Measurements from ENCODE around the gene MAFF. TPM values are rescaled to one million over a fixed set of nuclear protein-coding genes. Genes with fewer than 3 reads are reported as not detected.
"Not testable (repeated sequence)": the region's sequence is repeated elsewhere in the genome, so short reads cannot be mapped to it uniquely, and the experiment has no call there.

The MAFF gene
- total RNA-seq, 1 experiment from 2014 or later, result 4.6 TPM

DNA sequence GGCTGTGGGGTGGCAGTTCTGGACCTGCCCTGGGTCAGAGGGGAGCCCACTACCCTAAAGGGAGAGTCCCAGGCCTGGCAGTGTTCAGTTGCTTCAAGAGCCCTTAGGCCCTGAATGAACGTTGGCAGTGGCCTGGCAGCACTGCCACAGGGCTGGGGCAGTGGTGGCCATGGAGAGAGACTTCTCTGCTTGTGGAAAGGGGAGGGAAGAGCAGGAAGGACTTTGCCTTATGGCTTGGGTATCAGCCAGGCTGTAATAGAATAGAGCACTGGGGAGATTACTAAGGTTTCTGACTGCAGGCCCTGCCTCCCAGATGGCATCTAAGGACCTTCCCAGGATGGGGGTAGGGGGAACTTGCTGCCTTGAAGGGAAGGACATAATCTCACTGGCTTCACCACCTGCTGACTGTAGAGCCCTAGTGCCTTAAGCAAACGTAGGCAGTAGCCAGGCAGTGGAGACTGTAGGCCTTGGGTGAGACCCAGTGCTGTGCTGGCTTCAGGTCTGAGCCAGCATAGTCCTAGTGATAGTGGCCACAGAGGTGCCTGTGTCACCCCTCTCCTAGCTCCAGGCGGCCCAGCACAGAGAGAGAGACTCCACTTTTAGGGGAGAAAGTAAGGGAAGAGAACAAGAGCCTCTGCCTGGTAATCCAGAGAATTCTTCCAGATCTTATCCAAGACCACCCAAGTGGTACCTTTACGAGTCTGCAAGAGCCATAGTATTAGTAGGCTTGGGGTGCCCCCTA is 47.8 kb upstream of the MAFF start:
- Mint-ChIP-seq H3K9me3 (no peaks in the 10 kb centered on the region), H3K27ac (no peak overlapping the region), H3K4me1 (peaks cover 9% of the 10 kb centered on the region; the same call in 1 of the 2 replicates), H3K4me3 (no peak overlapping the region), H3K36me3 (no peaks in the 10 kb centered on the region), H3K27me3 (ENCODE audit: low read depth) (no peaks in the 10 kb centered on the region)
- ChIA-PET CTCF (interaction anchor here (1.8 kb wide), 1 partner anchor 102 kb away, joined by 9 read pairs; no protein-coding TSS in a partner anchor), POLR2A (no interaction called here)
- peak; percentile 71 for ATAC-seq
- no peak for DNase-seq (ENCODE audit: low spot score)
- TF ChIP-seq PRRX2 (CRISPR knock-in tag; IDR thresholded peaks at IDR 0.05) (no peak), JAZF1 (CRISPR knock-in tag; IDR thresholded peaks at IDR 0.05) (no peak), ZNF671 (CRISPR knock-in tag; IDR thresholded peaks at IDR 0.05) (no peak), AR (CRISPR knock-in tag; IDR thresholded peaks at IDR 0.05) (no peak), ZBTB21 (CRISPR knock-in tag; IDR thresholded peaks at IDR 0.05; ENCODE audit: borderline replicate concordance) (no peak), NFATC4 (CRISPR knock-in tag; IDR thresholded peaks at IDR 0.05) (no peak), TP53 (CRISPR knock-in tag; IDR thresholded peaks at IDR 0.05) (no peak), ZNF263 (CRISPR knock-in tag; IDR thresholded peaks at IDR 0.05; ENCODE audit: low read depth) (no peak), ATF2 (CRISPR knock-in tag; IDR thresholded peaks at IDR 0.05; ENCODE audit: borderline replicate concordance, low read depth) (no peak), ZBTB43 (CRISPR knock-in tag; IDR thresholded peaks at IDR 0.05) (no peak), ETV6 (CRISPR knock-in tag; IDR thresholded peaks at IDR 0.05) (no peak), TEAD4 (CRISPR knock-in tag; IDR thresholded peaks at IDR 0.05) (no peak), CREB1 (CRISPR knock-in tag; IDR thresholded peaks at IDR 0.05) (no peak), ARID4B (CRISPR knock-in tag; IDR thresholded peaks at IDR 0.05; ENCODE audit: borderline replicate concordance) (no peak)
- TF ChIP-seq, protein P1, sequence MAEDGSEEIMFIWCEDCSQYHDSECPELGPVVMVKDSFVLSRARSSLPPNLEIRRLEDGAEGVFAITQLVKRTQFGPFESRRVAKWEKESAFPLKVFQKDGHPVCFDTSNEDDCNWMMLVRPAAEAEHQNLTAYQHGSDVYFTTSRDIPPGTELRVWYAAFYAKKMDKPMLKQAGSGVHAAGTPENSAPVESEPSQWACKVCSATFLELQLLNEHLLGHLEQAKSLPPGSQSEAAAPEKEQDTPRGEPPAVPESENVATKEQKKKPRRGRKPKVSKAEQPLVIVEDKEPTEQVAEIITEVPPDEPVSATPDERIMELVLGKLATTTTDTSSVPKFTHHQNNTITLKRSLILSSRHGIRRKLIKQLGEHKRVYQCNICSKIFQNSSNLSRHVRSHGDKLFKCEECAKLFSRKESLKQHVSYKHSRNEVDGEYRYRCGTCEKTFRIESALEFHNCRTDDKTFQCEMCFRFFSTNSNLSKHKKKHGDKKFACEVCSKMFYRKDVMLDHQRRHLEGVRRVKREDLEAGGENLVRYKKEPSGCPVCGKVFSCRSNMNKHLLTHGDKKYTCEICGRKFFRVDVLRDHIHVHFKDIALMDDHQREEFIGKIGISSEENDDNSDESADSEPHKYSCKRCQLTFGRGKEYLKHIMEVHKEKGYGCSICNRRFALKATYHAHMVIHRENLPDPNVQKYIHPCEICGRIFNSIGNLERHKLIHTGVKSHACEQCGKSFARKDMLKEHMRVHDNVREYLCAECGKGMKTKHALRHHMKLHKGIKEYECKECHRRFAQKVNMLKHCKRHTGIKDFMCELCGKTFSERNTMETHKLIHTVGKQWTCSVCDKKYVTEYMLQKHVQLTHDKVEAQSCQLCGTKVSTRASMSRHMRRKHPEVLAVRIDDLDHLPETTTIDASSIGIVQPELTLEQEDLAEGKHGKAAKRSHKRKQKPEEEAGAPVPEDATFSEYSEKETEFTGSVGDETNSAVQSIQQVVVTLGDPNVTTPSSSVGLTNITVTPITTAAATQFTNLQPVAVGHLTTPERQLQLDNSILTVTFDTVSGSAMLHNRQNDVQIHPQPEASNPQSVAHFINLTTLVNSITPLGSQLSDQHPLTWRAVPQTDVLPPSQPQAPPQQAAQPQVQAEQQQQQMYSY (CRISPR knock-in tag; IDR thresholded peaks at IDR 0.05), result no peak
- TF ChIP-seq, protein P2, sequence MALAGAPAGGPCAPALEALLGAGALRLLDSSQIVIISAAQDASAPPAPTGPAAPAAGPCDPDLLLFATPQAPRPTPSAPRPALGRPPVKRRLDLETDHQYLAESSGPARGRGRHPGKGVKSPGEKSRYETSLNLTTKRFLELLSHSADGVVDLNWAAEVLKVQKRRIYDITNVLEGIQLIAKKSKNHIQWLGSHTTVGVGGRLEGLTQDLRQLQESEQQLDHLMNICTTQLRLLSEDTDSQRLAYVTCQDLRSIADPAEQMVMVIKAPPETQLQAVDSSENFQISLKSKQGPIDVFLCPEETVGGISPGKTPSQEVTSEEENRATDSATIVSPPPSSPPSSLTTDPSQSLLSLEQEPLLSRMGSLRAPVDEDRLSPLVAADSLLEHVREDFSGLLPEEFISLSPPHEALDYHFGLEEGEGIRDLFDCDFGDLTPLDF (CRISPR knock-in tag; IDR thresholded peaks at IDR 0.05), result no peak
- TF ChIP-seq, protein P3, sequence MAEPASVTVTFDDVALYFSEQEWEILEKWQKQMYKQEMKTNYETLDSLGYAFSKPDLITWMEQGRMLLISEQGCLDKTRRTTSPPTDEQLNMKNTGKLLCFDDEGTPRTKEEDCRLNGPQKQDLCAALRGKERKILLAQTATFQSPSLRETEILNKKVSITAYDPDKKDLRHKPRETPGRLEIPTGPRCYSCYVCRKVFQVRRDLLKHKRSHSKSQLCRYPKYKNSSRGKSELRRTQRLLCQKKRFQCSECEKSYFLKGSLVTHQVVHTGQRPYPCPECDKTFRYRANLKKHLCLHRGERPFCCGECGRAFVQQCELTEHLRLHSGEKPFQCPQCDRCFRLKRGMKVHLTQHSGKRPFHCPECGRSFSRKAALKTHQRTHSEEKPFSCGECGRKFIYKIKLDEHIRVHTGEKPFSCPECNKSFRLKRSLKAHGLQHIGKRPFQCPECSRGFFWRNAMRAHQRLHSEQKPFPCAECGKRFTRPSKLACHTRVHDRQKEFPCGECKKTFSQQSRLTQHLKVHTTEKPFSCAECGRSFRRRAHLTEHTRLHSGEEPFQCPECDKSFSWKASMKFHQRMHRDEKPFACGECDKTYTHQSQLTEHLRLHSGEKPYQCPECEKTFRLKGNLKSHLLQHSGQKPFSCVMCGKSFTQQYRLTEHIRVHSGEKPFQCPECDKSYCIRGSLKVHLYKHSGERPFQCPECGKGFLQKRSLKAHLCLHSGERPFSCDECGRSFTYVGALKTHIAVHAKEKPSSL (CRISPR knock-in tag; conservative IDR thresholded peaks at IDR 0.05), result no peak

- ATAC-seq; H3K4me1 Mint-ChIP-seq; POLR2A ChIA-PET; H3K4me3 Mint-ChIP-seq; H3K9me3 Mint-ChIP-seq; H3K36me3 Mint-ChIP-seq; H3K27me3 Mint-ChIP-seq (ENCODE audit: low read depth); H3K27ac Mint-ChIP-seq; DNase-seq (ENCODE audit: low spot score): not testable (repeated sequence)
- CTCF ChIA-PET, result interaction anchor here (0.8 to 1.8 kb wide), 2 partner anchors 57 to 102 kb away, joined by 4 to 9 read pairs; no protein-coding TSS in a partner anchor
These were observed 47.3 kb upstream of the MAFF start for GRCh38 chr22:38154563-38154915.
